ENCODE results near the gene DRC3. TPM values are rescaled to one million over a fixed set of nuclear protein-coding genes. Genes with fewer than 3 reads are reported as not detected.

DRC3 gene
- total RNA-seq, 1 experiment from 2014 or later, result 0.68 TPM

- no peaks in the 10 kb centered on the region for H3K27me3 ChIP-seq (ENCODE audit: insufficient read depth, low read length)
- no peak overlapping the region for H3K4me2 ChIP-seq (ENCODE audit: insufficient read depth, insufficient read length, low read length)
- no peak overlapping the region for H3K23ac ChIP-seq (ENCODE audit: insufficient read length, low read depth, low read length)
- H3K9ac ChIP-seq (ENCODE audit: extremely low read depth, insufficient read length, low read length), result no peak overlapping the region
- no peaks in the 10 kb centered on the region for H3K9me3 ChIP-seq (ENCODE audit: control insufficient read depth, low read depth, low read length)
- no peak overlapping the region for H3K4ac ChIP-seq (ENCODE audit: low read depth, low read length)
- no peaks in the 10 kb centered on the region for H3K79me1 ChIP-seq (ENCODE audit: insufficient read depth, low read depth, low read length, poor library complexity, severe bottlenecking)
- WGBS (ENCODE audit: extremely low coverage, insufficient read length, low lambda C conversion rate), result no CpG with 5 or more reads among the region's 8 CpGs
- H3K27ac ChIP-seq (ENCODE audit: insufficient read length, low read depth, low read length), result no peak overlapping the region
- no peak overlapping the region for H2BK5ac ChIP-seq (ENCODE audit: insufficient read length, low read length)
- H3K23me2 ChIP-seq (ENCODE audit: insufficient read length, low read depth, low read length, poor library complexity, severe bottlenecking), result no peaks in the 10 kb centered on the region
- H4K91ac ChIP-seq (ENCODE audit: insufficient read length, low read depth, low read length), result no peak overlapping the region
- H3K27ac Mint-ChIP-seq, result no peak overlapping the region
- no peaks in the 10 kb centered on the region for H3K79me2 ChIP-seq (ENCODE audit: insufficient read depth, low read length)
- no peak overlapping the region for H4K5ac ChIP-seq (ENCODE audit: insufficient read length, low read depth, low read length)
- no peak overlapping the region for H2AFZ ChIP-seq (ENCODE audit: low read length)
- H3K14ac ChIP-seq (ENCODE audit: insufficient read depth, low read length), result no peak overlapping the region; the same call in 1 of the 2 replicates
- H2BK120ac ChIP-seq (ENCODE audit: low read depth, low read length, poor library complexity, severe bottlenecking), result no peak overlapping the region
- no peak overlapping the region for H2BK15ac ChIP-seq (ENCODE audit: low read depth, low read length)
- H3K18ac ChIP-seq (ENCODE audit: insufficient read length, low read depth, low read length), result no peak overlapping the region
- no peak overlapping the region for H3K4me3 Mint-ChIP-seq
- H3K9me3 Mint-ChIP-seq, result no peaks in the 10 kb centered on the region
- no peaks in the 10 kb centered on the region for H4K20me1 ChIP-seq (ENCODE audit: control insufficient read depth, insufficient read depth, insufficient read length)
- peaks cover 0 to 3% (median 0%) of the 10 kb centered on the region in 3 experiments; a peak in 3 of 7 replicates for H3K36me3 Mint-ChIP-seq (ENCODE audit: insufficient read depth in 1 of 3, low read depth in 3 of 3)
- no peak overlapping the region for H4K8ac ChIP-seq (replicated peaks; ENCODE audit: insufficient read length, low read depth, low read length)
- no peaks in the 10 kb centered on the region for H3K4me1 ChIP-seq (ENCODE audit: insufficient read depth, low read length)
- no peak overlapping the region for H3T11ph ChIP-seq (ENCODE audit: low read length)
- no peak overlapping the region for H2BK20ac ChIP-seq (ENCODE audit: low read depth, low read length, poor library complexity, severe bottlenecking)
- H2BK12ac ChIP-seq (ENCODE audit: insufficient read length, low read depth, low read length), result no peak overlapping the region
- no peak overlapping the region for H2AK5ac ChIP-seq (ENCODE audit: insufficient read length, low read length)
- TF ChIP-seq CTCF (conservative IDR thresholded peaks at IDR 0.05), result no peak
- H3K4me1 Mint-ChIP-seq, result peaks cover 8 to 21% of the 10 kb centered on the region in 2 experiments
- H3K56ac ChIP-seq (ENCODE audit: insufficient read length, low read depth, low read length), result no peak overlapping the region
- H3K27me3 Mint-ChIP-seq (ENCODE audit: low read depth), result peaks cover 8% of the 10 kb centered on the region
- DNase-seq, result no peak
Observed at GRCh38 chr17:18009609-18010420, 37.2 kb downstream of the DRC3 start.
